Activated naive CD8-positive, alpha-beta T cell treated with anti-CD3 and anti-CD28 coated beads, Interleukin-2, amount 50 U/mL, for 24 hours (primary cell): ENCODE results near the gene CUZD1.

Experiments used
- ATAC-seq: fragments of 150-1000 bp; cut with Tn5 transposase; one replicate; pipeline ENCODE4 v1.10.0; 2021
- DNase-seq: peaks from one replicate; pipeline ENCODE4 v3.0.0; 2021
- H3K27ac Mint-ChIP-seq: one replicate; pipeline ENCODE4 v1.8.0; 2021; ENCODE audit warnings: mild to moderate bottlenecking, mixed read lengths
- H3K27me3 Mint-ChIP-seq: one replicate; pipeline ENCODE4 v1.8.0; 2021; ENCODE audit warnings: mixed read lengths
- H3K36me3 Mint-ChIP-seq: one replicate; pipeline ENCODE4 v1.8.0; 2021; ENCODE audit warnings: low read depth, mixed read lengths
- H3K4me1 Mint-ChIP-seq: one replicate; pipeline ENCODE4 v1.8.0; 2021; ENCODE audit warnings: mixed read lengths
- H3K4me3 Mint-ChIP-seq: one replicate; pipeline ENCODE4 v1.8.0; 2021; ENCODE audit warnings: mild to moderate bottlenecking, moderate library complexity, mixed read lengths
- H3K9me3 Mint-ChIP-seq: one replicate; pipeline ENCODE4 v1.8.0; 2021; ENCODE audit warnings: mixed read lengths

The CUZD1 gene

GRCh38 chr10:122847782-122848604, 2.3 kb upstream of the CUZD1 start:
- Mint-ChIP-seq H3K27ac (no peak overlapping the region), H3K9me3 (peaks cover 5% of the 10 kb centered on the region), H3K27me3 (no peaks in the 10 kb centered on the region), H3K4me3 (no peak overlapping the region), H3K36me3 (peaks cover 49% of the 10 kb centered on the region), H3K4me1 (peaks cover 2% of the 10 kb centered on the region)
- ATAC-seq = no peak
- no peak for DNase-seq

- Mint-ChIP-seq H3K27me3 (no peaks in the 10 kb centered on the region), H3K27ac (no peak overlapping the region)
These were observed 1.5 kb downstream of the CUZD1 start for GRCh38 chr10:122844146-122844545.

DNA sequence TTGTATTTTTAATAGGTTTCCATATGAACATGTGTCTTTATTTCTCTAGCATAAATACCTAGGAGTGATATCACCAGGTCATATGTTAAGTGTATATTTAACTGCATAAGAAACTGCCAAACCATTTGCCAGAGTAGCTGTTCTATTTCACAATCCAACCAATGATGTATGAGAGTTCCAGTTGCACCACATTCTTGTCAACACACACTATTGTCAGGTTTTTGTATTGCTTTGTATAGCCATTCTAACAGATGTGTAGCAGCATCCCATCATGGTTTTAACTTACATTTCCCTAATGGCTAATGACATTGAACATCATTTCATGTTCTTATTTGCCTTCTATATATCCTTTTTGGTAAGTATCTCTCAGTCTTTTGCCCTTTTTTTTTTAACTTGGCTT, 4.1 kb downstream of the CUZD1 start:
- H3K4me1 Mint-ChIP-seq = no peaks in the 10 kb centered on the region
- no peak for ATAC-seq
- no peaks in the 10 kb centered on the region for H3K27me3 Mint-ChIP-seq
- no peak overlapping the region for H3K4me3 Mint-ChIP-seq
- peaks cover 2% of the 10 kb centered on the region for H3K9me3 Mint-ChIP-seq
- peaks cover 58% of the 10 kb centered on the region for H3K36me3 Mint-ChIP-seq
- no peak overlapping the region for H3K27ac Mint-ChIP-seq
- no peak for DNase-seq

More at GRCh38 chr10:122844146-122844545, 1.5 kb downstream of the CUZD1 start:
- Mint-ChIP-seq H3K4me1 (peaks cover 2% of the 10 kb centered on the region), H3K4me3 (no peak overlapping the region), H3K9me3 (peaks cover 5% of the 10 kb centered on the region), H3K36me3 (peaks cover 44% of the 10 kb centered on the region)
- no peak for ATAC-seq
- DNase-seq = no peak

- H3K36me3 Mint-ChIP-seq = peaks cover 55% of the 10 kb centered on the region
These were observed 6.2 kb downstream of the CUZD1 start for GRCh38 chr10:122839505-122839904.

DNA sequence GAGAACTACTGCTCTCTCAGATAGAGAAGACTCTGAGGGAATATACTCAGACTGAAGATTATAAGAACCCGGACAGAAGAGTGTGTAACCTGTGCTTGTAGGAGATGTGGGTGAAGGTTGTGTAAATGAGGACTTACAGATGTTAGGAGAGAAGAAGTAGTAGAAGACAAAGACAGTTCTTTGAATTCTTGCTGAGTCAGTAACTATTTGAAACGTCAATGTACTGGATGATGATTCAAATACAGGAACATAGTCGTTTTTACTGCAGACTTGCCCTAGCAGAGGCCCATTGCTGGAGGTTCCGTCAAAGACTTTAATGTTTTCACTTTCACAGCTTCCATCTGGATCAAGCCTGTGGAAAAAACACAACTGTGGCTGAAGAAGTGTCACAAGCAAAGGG, 6.8 kb downstream of the CUZD1 start:
- H3K36me3 Mint-ChIP-seq = peaks cover 52% of the 10 kb centered on the region
- ATAC-seq (no peak), DNase-seq (no peak)
- H3K27me3 Mint-ChIP-seq = no peaks in the 10 kb centered on the region
- no peaks in the 10 kb centered on the region for H3K9me3 Mint-ChIP-seq
- no peaks in the 10 kb centered on the region for H3K4me1 Mint-ChIP-seq
- H3K27ac Mint-ChIP-seq = no peak overlapping the region
- H3K4me3 Mint-ChIP-seq = no peak overlapping the region

More at GRCh38 chr10:122839505-122839904, 6.2 kb downstream of the CUZD1 start:
- no peak overlapping the region for H3K4me3 Mint-ChIP-seq
- no peaks in the 10 kb centered on the region for H3K27me3 Mint-ChIP-seq
- H3K27ac Mint-ChIP-seq = no peak overlapping the region
- no peaks in the 10 kb centered on the region for H3K9me3 Mint-ChIP-seq
- ATAC-seq = no peak
- no peak for DNase-seq
- H3K4me1 Mint-ChIP-seq = no peaks in the 10 kb centered on the region

GRCh38 chr10:122835908-122836307, 9.7 kb downstream of the CUZD1 start:
- peaks cover 61% of the 10 kb centered on the region for H3K36me3 Mint-ChIP-seq
- DNase-seq (no peak), ATAC-seq (no peak)
- no peaks in the 10 kb centered on the region for H3K9me3 Mint-ChIP-seq
- no peak overlapping the region for H3K4me3 Mint-ChIP-seq
- no peak overlapping the region for H3K27ac Mint-ChIP-seq
- H3K27me3 Mint-ChIP-seq = no peaks in the 10 kb centered on the region
- no peaks in the 10 kb centered on the region for H3K4me1 Mint-ChIP-seq

DNA sequence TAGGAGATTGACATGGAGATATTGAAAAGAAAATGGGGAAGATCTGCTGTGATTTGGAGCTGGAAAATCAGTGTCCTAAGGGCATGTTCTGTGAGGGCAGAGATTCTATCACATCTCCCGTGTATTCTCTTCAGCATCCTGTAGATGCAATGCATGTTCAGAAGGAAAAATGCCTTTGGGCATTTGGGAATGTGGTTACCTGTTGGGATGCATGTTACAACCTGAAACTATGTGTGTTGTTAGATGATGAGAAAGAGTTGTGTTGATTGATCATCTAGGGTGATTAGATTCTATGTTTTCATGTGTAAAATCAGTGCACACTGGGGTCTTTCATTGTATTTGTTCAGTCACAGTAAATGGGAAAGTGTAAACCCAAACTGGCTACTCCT, 14.7 kb downstream of the CUZD1 start:
- Mint-ChIP-seq H3K27me3 (no peaks in the 10 kb centered on the region), H3K36me3 (peaks cover 27% of the 10 kb centered on the region), H3K27ac (no peak overlapping the region), H3K9me3 (no peaks in the 10 kb centered on the region), H3K4me3 (no peak overlapping the region), H3K4me1 (no peaks in the 10 kb centered on the region)
- DNase-seq = no peak
- no peak for ATAC-seq

DNA sequence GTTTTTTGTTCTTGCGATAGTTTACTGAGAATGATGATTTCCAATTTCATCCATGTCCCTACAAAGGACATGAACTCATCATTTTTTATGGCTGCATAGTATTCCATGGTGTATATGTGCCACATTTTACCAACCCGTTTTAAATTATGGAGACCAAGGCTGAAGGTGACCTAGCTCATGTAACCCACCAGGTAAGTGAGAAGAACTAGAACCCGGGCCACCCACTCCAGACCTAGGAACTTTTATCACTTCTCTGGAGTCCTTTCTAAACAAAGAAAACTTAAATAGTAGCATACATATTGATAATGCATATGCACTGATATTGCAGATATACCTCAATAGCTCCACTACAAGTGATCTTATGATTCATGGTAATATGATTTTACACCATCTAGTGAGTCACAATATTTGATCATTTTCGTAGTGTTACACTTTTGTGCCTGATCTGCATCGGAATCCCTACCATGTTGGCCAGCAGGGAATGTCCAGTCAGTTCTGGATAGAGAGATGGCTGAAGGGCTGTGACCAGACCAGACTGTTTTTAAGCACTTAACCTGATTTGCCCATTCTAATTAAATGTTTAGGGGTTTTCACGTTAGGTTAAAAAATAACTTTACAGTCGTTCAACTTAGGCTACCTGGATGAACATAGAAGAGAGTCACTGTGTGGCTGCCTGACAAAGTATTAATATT, 15.2 kb downstream of the CUZD1 start:
- H3K4me1 Mint-ChIP-seq = no peaks in the 10 kb centered on the region
- DNase-seq (no peak), ATAC-seq (no peak)

DNA sequence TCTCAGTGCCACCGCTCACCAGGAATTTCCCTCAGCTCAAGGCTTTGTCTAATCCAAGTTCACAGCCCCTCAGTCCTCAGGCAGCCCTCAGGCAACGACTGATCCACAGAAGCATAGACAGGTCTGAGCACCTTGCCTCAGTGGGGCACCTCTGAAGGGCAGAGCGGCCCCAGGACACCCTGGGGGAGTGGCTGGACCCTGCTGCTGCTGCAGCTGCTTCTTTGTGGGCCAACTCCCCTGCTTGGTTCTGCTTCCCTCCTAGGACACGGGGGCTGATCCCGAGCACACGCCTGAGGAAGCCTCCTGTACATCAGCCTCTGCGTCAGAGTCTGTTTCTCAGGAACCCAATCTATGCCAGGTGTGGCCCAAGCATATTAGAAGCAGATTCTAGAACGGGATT, 16.2 kb downstream of the CUZD1 start:
- Mint-ChIP-seq H3K27ac (no peak overlapping the region), H3K27me3 (no peaks in the 10 kb centered on the region), H3K9me3 (no peaks in the 10 kb centered on the region), H3K4me1 (no peaks in the 10 kb centered on the region), H3K4me3 (no peak overlapping the region), H3K36me3 (peaks cover 20% of the 10 kb centered on the region)
- ATAC-seq = no peak
- DNase-seq = no peak

More for the DNA sequence above, 15.2 kb downstream of the CUZD1 start:
- H3K36me3 Mint-ChIP-seq = peaks cover 24% of the 10 kb centered on the region
- H3K4me3 Mint-ChIP-seq = no peak overlapping the region
- H3K27me3 Mint-ChIP-seq = no peaks in the 10 kb centered on the region
- no peak overlapping the region for H3K27ac Mint-ChIP-seq
- no peaks in the 10 kb centered on the region for H3K9me3 Mint-ChIP-seq

DNA sequence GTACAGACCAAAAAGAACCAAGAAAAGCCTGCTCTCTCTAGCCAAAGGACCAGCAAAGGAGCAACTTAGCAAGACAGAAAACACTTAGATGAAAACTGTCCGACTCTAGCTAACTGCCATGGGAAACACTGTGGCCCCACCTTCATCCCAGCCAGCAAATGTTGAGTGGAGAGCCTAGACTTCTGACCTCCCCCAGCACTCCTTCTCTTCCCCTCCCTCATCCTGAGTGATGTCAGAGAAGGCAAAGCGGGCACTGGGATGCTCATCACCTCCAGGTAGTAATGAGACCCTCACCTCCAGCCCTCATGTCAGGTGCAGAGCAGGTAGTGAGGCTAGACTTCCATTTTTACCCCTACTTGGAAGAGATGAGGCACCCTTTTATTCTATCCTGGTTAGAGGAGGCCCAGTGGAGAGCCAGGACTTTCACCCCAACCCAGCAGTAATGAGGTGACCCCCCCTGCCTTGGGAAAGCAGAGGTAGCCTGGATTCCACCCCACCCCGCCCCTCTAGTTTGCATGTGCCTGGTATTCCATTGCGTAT, 16.9 kb downstream of the CUZD1 start:
- ATAC-seq = no peak
- Mint-ChIP-seq H3K9me3 (no peaks in the 10 kb centered on the region), H3K27ac (no peak overlapping the region), H3K27me3 (peaks cover 2% of the 10 kb centered on the region), H3K4me1 (no peaks in the 10 kb centered on the region), H3K36me3 (peaks cover 19% of the 10 kb centered on the region), H3K4me3 (no peak overlapping the region)
- DNase-seq = no peak

DNA sequence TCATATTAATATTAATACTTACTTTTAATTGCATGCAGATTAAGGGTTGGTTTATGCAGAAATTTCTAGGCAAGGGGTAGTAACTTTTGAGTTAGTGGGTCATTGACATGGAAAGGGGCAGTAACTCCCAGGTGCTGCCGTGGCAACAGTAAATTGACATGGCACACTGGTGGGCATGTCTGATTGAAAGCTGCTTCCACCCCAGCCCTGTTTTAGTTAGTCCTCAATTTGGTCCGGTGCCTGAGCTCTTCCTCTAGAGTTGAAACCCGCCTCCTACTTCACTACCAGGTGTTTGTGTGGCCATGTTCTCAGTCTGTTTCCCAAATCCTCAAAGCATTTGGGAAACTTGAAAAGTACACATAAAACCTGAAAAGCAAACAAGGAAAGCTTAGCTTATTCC, 18.4 kb downstream of the CUZD1 start:
- DNase-seq (no peak), ATAC-seq (no peak)
- H3K9me3 Mint-ChIP-seq = no peaks in the 10 kb centered on the region
- peaks cover 2% of the 10 kb centered on the region for H3K27me3 Mint-ChIP-seq
- H3K27ac Mint-ChIP-seq = no peak overlapping the region
- H3K4me1 Mint-ChIP-seq = no peaks in the 10 kb centered on the region
- peaks cover 15% of the 10 kb centered on the region for H3K36me3 Mint-ChIP-seq
- H3K4me3 Mint-ChIP-seq = no peak overlapping the region

DNA sequence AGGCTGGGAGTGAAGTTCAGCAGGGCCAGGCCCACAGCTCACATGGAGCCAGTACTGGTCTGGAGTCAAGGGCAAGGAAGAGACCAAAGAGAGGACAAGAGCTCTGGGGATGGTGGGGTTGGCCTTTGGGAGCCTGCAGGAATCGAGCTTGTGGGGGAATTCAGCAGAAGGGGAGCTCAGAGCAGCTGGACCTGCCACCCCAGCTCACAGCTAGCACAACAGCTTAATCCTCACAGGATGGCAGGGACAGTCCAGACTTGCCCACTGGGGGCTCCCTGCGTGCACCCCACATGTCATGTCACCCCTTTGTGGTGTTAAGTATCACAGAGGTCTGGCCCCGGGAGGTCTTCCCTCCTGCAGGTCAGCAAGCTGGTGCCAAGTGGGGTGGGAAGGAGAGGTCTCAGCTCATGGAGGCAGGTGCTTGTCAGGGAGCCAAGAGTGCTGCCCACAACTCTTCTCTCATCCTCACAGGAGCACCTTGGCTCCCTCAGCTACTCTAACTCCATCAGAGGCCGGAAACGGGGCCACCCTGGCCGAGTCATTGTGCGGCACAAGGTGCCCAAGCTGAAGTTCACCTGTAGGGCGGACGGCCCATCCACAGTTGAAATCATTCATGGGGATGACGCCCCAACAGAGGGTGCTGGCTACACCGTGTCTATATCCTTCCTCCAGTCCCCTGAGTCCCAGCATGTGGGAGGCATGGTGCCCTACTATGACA, 22.5 kb downstream of the CUZD1 start:
- no peak overlapping the region for H3K27ac Mint-ChIP-seq
- no peaks in the 10 kb centered on the region for H3K4me1 Mint-ChIP-seq
- no peaks in the 10 kb centered on the region for H3K36me3 Mint-ChIP-seq
- no peak overlapping the region for H3K4me3 Mint-ChIP-seq
- no peaks in the 10 kb centered on the region for H3K9me3 Mint-ChIP-seq
- peaks cover 21% of the 10 kb centered on the region for H3K27me3 Mint-ChIP-seq
- no peak for DNase-seq
- no peak for ATAC-seq

- Mint-ChIP-seq H3K27me3 (peaks cover 31% of the 10 kb centered on the region), H3K9me3 (no peaks in the 10 kb centered on the region), H3K4me1 (no peaks in the 10 kb centered on the region), H3K4me3 (no peak overlapping the region), H3K27ac (no peak overlapping the region), H3K36me3 (no peaks in the 10 kb centered on the region)
- DNase-seq = no peak
- ATAC-seq = no peak
These were observed 23.8 kb downstream of the CUZD1 start for GRCh38 chr10:122821808-122822207.

- Mint-ChIP-seq H3K4me3 (no peak overlapping the region), H3K27ac (no peak overlapping the region), H3K9me3 (no peaks in the 10 kb centered on the region), H3K27me3 (peaks cover 28% of the 10 kb centered on the region), H3K4me1 (no peaks in the 10 kb centered on the region), H3K36me3 (no peaks in the 10 kb centered on the region)
- no peak for ATAC-seq
- no peak for DNase-seq
These were observed 30.2 kb downstream of the CUZD1 start for GRCh38 chr10:122815458-122815857.
